Activated naive CD4-positive, alpha-beta T cell (primary cell): ENCODE data around the gene SLC44A5.
"Not testable (repeated sequence)": the region's sequence is repeated elsewhere in the genome, so short reads cannot be mapped to it uniquely, and the experiment has no call there.

Source experiments
- DNase-seq, 4 experiments: peaks; one replicate each; lab custom pipeline; 2025; lab: John Stamatoyannopoulos, UW

Gene SLC44A5

GRCh38 chr1:75449998-75450397, 160.9 kb downstream of the SLC44A5 start:
- no peak for DNase-seq

GRCh38 chr1:75444220-75444619, 166.7 kb downstream of the SLC44A5 start:
- no peak for DNase-seq

GRCh38 chr1:75440274-75440673, 170.6 kb downstream of the SLC44A5 start:
- DNase-seq: no peak

GRCh38 chr1:75438355-75438754, 172.6 kb downstream of the SLC44A5 start:
- DNase-seq: no peak

- DNase-seq: no peak
Observed at GRCh38 chr1:75431843-75432242, 179.1 kb downstream of the SLC44A5 start.

GRCh38 chr1:75430526-75430925, 180.4 kb downstream of the SLC44A5 start:
- no peak for DNase-seq

GRCh38 chr1:75426688-75427087, 184.2 kb downstream of the SLC44A5 start:
- no peak for DNase-seq

GRCh38 chr1:75425001-75425650, 185.8 kb downstream of the SLC44A5 start:
- DNase-seq: no peak

- no peak for DNase-seq
Observed at GRCh38 chr1:75423616-75424015, 187.3 kb downstream of the SLC44A5 start.

- no peak for DNase-seq
Observed at GRCh38 chr1:75423136-75423535, 187.8 kb downstream of the SLC44A5 start.

- no peak for DNase-seq
Observed at GRCh38 chr1:75421371-75421770, 189.5 kb downstream of the SLC44A5 start.

GRCh38 chr1:75415187-75415586, 195.7 kb downstream of the SLC44A5 start:
- no peak for DNase-seq

GRCh38 chr1:75412616-75413015, 198.3 kb downstream of the SLC44A5 start:
- DNase-seq: no peak

- DNase-seq: not testable (repeated sequence)
Observed at GRCh38 chr1:75404681-75405080, 206.2 kb downstream of the SLC44A5 start.

GRCh38 chr1:75403147-75403646, 207.7 kb downstream of the SLC44A5 start:
- DNase-seq: not testable (repeated sequence)

- no peak for DNase-seq
Observed at GRCh38 chr1:75400716-75401115, 210.2 kb downstream of the SLC44A5 start.

GRCh38 chr1:75396745-75397144, 214.2 kb downstream of the SLC44A5 start:
- no peak for DNase-seq

GRCh38 chr1:75396260-75396659, 214.7 kb downstream of the SLC44A5 start:
- no peak for DNase-seq

GRCh38 chr1:75394386-75395139, 216.4 kb downstream of the SLC44A5 start:
- no peak for DNase-seq

- no peak for DNase-seq
Observed at GRCh38 chr1:75392278-75392677, 218.6 kb downstream of the SLC44A5 start.

GRCh38 chr1:75375476-75376447, 235.2 kb downstream of the SLC44A5 start:
- not testable (repeated sequence) for DNase-seq

- DNase-seq: no peak
Observed at GRCh38 chr1:75373542-75374159, 237.3 kb downstream of the SLC44A5 start.
